IMR-90 (cell line): ENCODE measurements around the gene ATXN1. TPM values are rescaled to one million over a fixed set of nuclear protein-coding genes. Genes with fewer than 3 reads are reported as not detected.

Experiments used
- ATAC-seq: fragments of 200-7000 bp; cut with Tn5 transposase; 2 replicates; pipeline ENCODE4 v1.9.1; 2020; ENCODE audit warnings: low read depth, mild to moderate bottlenecking, moderate library complexity
- BruUV-seq: library from RNA; stranded (reverse); fragments of 400-500 nt; replicated peaks from 2 replicates; lab custom pipeline; 2021; lab: Mats Ljungman, UMichigan
- CTCF ChIA-PET: fragments of 300-600 bp; formaldehyde crosslinking; extraction: SDS; loops from one replicate; lab custom pipeline; 2021; ENCODE audit warnings: antibody characterized with exemption; lab: Yijun Ruan, JAX
- POLR2A ChIA-PET: fragments of 300-600 bp; sonication (Branson Sonifier 250); formaldehyde crosslinking; loops from one replicate; lab custom pipeline; 2022; ENCODE audit warnings: antibody characterized with exemption; ENCODE audit not compliant: unreplicated experiment; lab: Charles Lee
- DNase-seq: peaks from one replicate; pipeline ENCODE4 v3.0.0; 2013
- H2AFZ ChIP-seq: replicated peaks from 2 replicates; pipeline ENCODE3; 2013; ENCODE audit warnings: low read length, mild to moderate bottlenecking; ENCODE audit not compliant: poor library complexity
- H2AK5ac ChIP-seq: 2 replicates; pipeline ENCODE4 v1.6.1; 2013; ENCODE audit warnings: low read depth, low read length, inconsistent platforms
- H2AK9ac ChIP-seq: replicated peaks from 2 replicates; pipeline ENCODE3; 2013; ENCODE audit warnings: mild to moderate bottlenecking, low read depth, low read length, moderate library complexity; ENCODE audit not compliant: poor library complexity
- H2BK120ac ChIP-seq: 2 replicates; pipeline ENCODE4 v1.6.1; 2013; ENCODE audit warnings: low read depth, low read length, inconsistent platforms
- H2BK15ac ChIP-seq: 3 replicates; pipeline ENCODE4 v1.6.1; 2013; ENCODE audit warnings: low read depth, low read length, inconsistent platforms
- H2BK20ac ChIP-seq: 2 replicates; pipeline ENCODE4 v1.6.1; 2013; ENCODE audit warnings: low read depth, mild to moderate bottlenecking, inconsistent platforms, low read length, moderate library complexity
- H2BK5ac ChIP-seq: 2 replicates; pipeline ENCODE4 v1.6.1; 2013; ENCODE audit warnings: mild to moderate bottlenecking, low read depth, low read length, inconsistent platforms; ENCODE audit not compliant: poor library complexity, severe bottlenecking
- H3K14ac ChIP-seq: replicated peaks from 2 replicates; pipeline ENCODE4 v1.6.1; 2013; ENCODE audit warnings: low read depth, low read length, inconsistent platforms
- H3K18ac ChIP-seq: 2 replicates; pipeline ENCODE4 v1.6.1; 2013; ENCODE audit warnings: low read depth, low read length, control low read depth
- H3K23ac ChIP-seq: 2 replicates; pipeline ENCODE4 v1.6.1; 2013; ENCODE audit warnings: low read depth, low read length, inconsistent platforms
- H3K27ac ChIP-seq: 2 replicates; pipeline ENCODE4 v1.5.1; 2013; ENCODE audit warnings: mild to moderate bottlenecking, control low read depth, low read length; ENCODE audit not compliant: insufficient read depth
- H3K27me3 ChIP-seq: 2 replicates; pipeline ENCODE4 v1.6.1; 2013; ENCODE audit warnings: low read length; ENCODE audit not compliant: control insufficient read depth, insufficient read depth
- H3K36me3 ChIP-seq: 2 replicates; pipeline ENCODE4 v1.6.1; 2013; ENCODE audit warnings: low read length, mixed read lengths; ENCODE audit not compliant: control insufficient read depth, insufficient read depth
- H3K4ac ChIP-seq: 2 replicates; pipeline ENCODE4 v1.6.1; 2013; ENCODE audit warnings: low read depth, low read length, inconsistent platforms
- H3K4me1 ChIP-seq: 2 replicates; pipeline ENCODE4 v1.6.1; 2013; ENCODE audit warnings: low read length, mixed read lengths; ENCODE audit not compliant: control insufficient read depth, insufficient read depth
- H3K4me2 ChIP-seq: 2 replicates; pipeline ENCODE4 v1.6.1; 2013; ENCODE audit warnings: low read depth, mild to moderate bottlenecking, control low read depth, low read length, moderate library complexity
- H3K4me3 ChIP-seq: 2 replicates; pipeline ENCODE4 v1.5.1; 2013; ENCODE audit warnings: low read depth, mild to moderate bottlenecking, control low read depth, low read length, moderate library complexity; ENCODE audit not compliant: insufficient read depth
- H3K56ac ChIP-seq: 2 replicates; pipeline ENCODE4 v1.6.1; 2013; ENCODE audit warnings: low read length, inconsistent platforms; ENCODE audit not compliant: insufficient read depth; ENCODE audit errors: extremely low read depth
- H3K79me1 ChIP-seq, 2 experiments: 2 replicates each; pipeline ENCODE4 v1.6.1; 2013; ENCODE audit warnings: low read length in 2 of 2, inconsistent platforms in 1 of 2, low read depth in 1 of 2
- H3K9ac ChIP-seq: 2 replicates; pipeline ENCODE4 v1.6.1; 2013; ENCODE audit warnings: low read depth, low read length, control low read depth
- H3K9me1 ChIP-seq: 2 replicates; pipeline ENCODE4 v1.6.1; 2013; ENCODE audit warnings: low read length, inconsistent platforms; ENCODE audit not compliant: insufficient read depth
- H3K9me3 ChIP-seq: 2 replicates; pipeline ENCODE4 v1.6.1; 2013; ENCODE audit warnings: low read length; ENCODE audit not compliant: control insufficient read depth, insufficient read depth
- H4K20me1 ChIP-seq: 2 replicates; pipeline ENCODE4 v1.6.1; 2013; ENCODE audit warnings: low read length, inconsistent platforms; ENCODE audit not compliant: insufficient read depth
- H4K5ac ChIP-seq: 2 replicates; pipeline ENCODE4 v1.6.1; 2013; ENCODE audit warnings: mild to moderate bottlenecking, low read depth, low read length, control low read depth
- H4K8ac ChIP-seq, 2 experiments: 2 replicates each; pipeline ENCODE4 v1.6.1; 2013; ENCODE audit warnings: low read depth in 2 of 2, low read length in 2 of 2, control low read depth in 1 of 2, inconsistent platforms in 1 of 2
- H4K91ac ChIP-seq: 2 replicates; pipeline ENCODE4 v1.6.1; 2013; ENCODE audit warnings: low read depth, low read length, inconsistent platforms; ENCODE audit not compliant: insufficient read depth
- FOS ChIP-seq: fragments of 150-350 bp; IDR thresholded peaks from 2 replicates; pipeline ENCODE4 v1.6.1; 2016; ENCODE audit warnings: low read depth, low read length
- MAFK ChIP-seq: IDR thresholded peaks from 2 replicates; pipeline ENCODE4 v1.6.1; 2012; ENCODE audit warnings: low read depth, low read length, improper control_type of control experiment
- MAZ ChIP-seq: IDR thresholded peaks from 2 replicates; pipeline ENCODE4 v1.6.1; 2012; ENCODE audit warnings: low read depth, mild to moderate bottlenecking, low read length, improper control_type of control experiment, moderate library complexity, borderline replicate concordance
- RCOR1 ChIP-seq: IDR thresholded peaks from 2 replicates; pipeline ENCODE4 v1.6.1; 2012; ENCODE audit warnings: mild to moderate bottlenecking, low read length, improper control_type of control experiment; ENCODE audit not compliant: insufficient replicate concordance
- WGBS, 2 experiments: methylation state at CpG; one replicate each; pipeline versions ENCODE4 v1.1.5 to v1.1.7; 2013; ENCODE audit warnings: missing lambda C conversion rate in 2 of 2; ENCODE audit not compliant: insufficient read length in 1 of 2; ENCODE audit errors: extremely low coverage in 2 of 2; 5-methylcytosine and 5-hydroxymethylcytosine counted together
- dilution Hi-C: fragments of 300-500 bp; cut with HindIII; formaldehyde crosslinking; loops from one replicate; pipeline ENCODE4 v1.14.3; 2018; ENCODE audit warnings: low sequenced_read_pairs; ENCODE audit not compliant: unreplicated experiment
- in situ Hi-C: fragments of 300-500 bp; cut with MboI; formaldehyde crosslinking; loops from 3 replicates; pipeline ENCODE4 v1.14.3; 2019; ENCODE audit warnings: low sequenced_read_pairs, inconsistent platforms, mixed read lengths
- intact Hi-C: fragments of 100-400 bp; cut with micrococcal nuclease; formaldehyde crosslinking; loops from 2 replicates; pipeline ENCODE4 v1.10.0; 2022
- polyA plus RNA-seq, 3 experiments: library from polyadenylated mRNA; depleted of rRNA; stranded (reverse); fragments of >200 nt; gene quantifications; 2 replicates each; pipeline ENCODE4 v1.2.3, GENCODE V29; 2012; ENCODE audit warnings: low replicate concordance in 1 of 3
- total RNA-seq: library from RNA; depleted of rRNA; stranded (reverse); fragments of >200 nt; gene quantifications from 2 replicates; pipeline ENCODE4 v1.2.3, GENCODE V29; 2012

The ATXN1 gene
- total and polyA plus RNA-seq, 2 of the 4 experiments (the other 2 are of a cell fraction), result 7.3 to 11.1 TPM

DNA sequence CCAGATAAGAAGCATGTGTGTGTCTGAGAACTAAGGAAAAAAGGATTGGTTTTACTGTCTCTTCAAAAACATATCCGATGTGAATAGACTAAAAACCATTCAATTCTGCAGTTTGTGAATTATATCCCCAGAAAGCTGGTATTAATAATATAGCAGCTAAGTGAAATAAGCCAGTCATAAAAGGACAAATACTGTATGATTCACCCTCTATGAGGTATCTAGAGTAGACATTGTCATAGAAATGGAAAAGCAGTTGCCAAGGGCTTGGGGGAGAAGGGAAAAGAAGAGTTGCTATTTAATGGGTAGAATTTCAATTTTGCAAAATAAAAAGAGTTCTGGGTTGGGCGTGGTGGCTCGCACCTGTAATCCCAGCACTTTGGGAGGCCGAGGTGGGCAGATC, 137.5 kb downstream of the ATXN1 start:
- intact Hi-C loops, result no loop called here
- Histone ChIP-seq H2BK120ac (no peak overlapping the region), H3K27ac (no peak overlapping the region), H3K9me3 (no peaks in the 10 kb centered on the region), H4K8ac (no peak overlapping the region), H3K79me1 (peaks cover 5 to 22% of the 10 kb centered on the region in 2 experiments), H3K9me1 (peaks cover 8% of the 10 kb centered on the region; the same call in 1 of the 2 replicates), H3K4me3 (no peak overlapping the region), H3K9ac (no peak overlapping the region), H3K36me3 (peaks cover 4% of the 10 kb centered on the region), H4K91ac (no peak overlapping the region), H2AK5ac (no peak overlapping the region), H3K56ac (no peak overlapping the region), H3K4me1 (no peaks in the 10 kb centered on the region; the same call in none of the 2 replicates), H3K23ac (no peak overlapping the region), H2BK20ac (no peak overlapping the region), H3K14ac (no peak overlapping the region), H2AK9ac (no peak overlapping the region), H3K4ac (no peak overlapping the region), H2AFZ (no peak overlapping the region), H2BK15ac (no peak overlapping the region), H2BK5ac (no peak overlapping the region), H3K4me2 (no peak overlapping the region), H3K27me3 (no peaks in the 10 kb centered on the region), H4K20me1 (no peaks in the 10 kb centered on the region), H4K5ac (no peak overlapping the region), H3K18ac (no peak overlapping the region)
- in situ Hi-C loops, result no loop called here
- WGBS, 2 experiments, result no CpG with 5 or more reads among the region's 4 CpGs
- ATAC-seq (no peak), DNase-seq (no peak)
- dilution Hi-C loops, result no loop called here
- POLR2A ChIA-PET, result no interaction called here
- no TSS peak for BruUV-seq
- no peak for TF ChIP-seq MAZ
- no peak for TF ChIP-seq RCOR1
- TF ChIP-seq FOS, result no peak
- TF ChIP-seq MAFK, result no peak
- CTCF ChIA-PET, result no interaction called here
